Activated CD8-positive, alpha-beta T cell treated with anti-CD3 and anti-CD28 coated beads for 36 hours (primary cell): ENCODE data around the gene ALG11. TPM values are rescaled to one million over a fixed set of nuclear protein-coding genes. Genes with fewer than 3 reads are reported as not detected.
A peak's percentile ranks its signal among the peaks of the same experiment; 100 is the strongest.
"Not testable (repeated sequence)": the region's sequence is repeated elsewhere in the genome, so short reads cannot be mapped to it uniquely, and the experiment has no call there.

Source experiments
- ATAC-seq: fragments of 200-7000 bp; cut with Tn5 transposase; one replicate; pipeline ENCODE4 v1.10.0; 2021; ENCODE audit warnings: mild to moderate bottlenecking, moderate library complexity
- CTCF ChIA-PET: fragments of 350-600 bp; sonication (Branson Sonifier 250); formaldehyde crosslinking; loops from one replicate; lab custom pipeline; 2021; ENCODE audit warnings: antibody characterized with exemption; lab: Charles Lee
- POLR2A ChIA-PET: fragments of 350-600 bp; sonication (Branson Sonifier 250); formaldehyde crosslinking; loops from one replicate; lab custom pipeline; 2021; ENCODE audit warnings: antibody characterized with exemption; lab: Charles Lee
- DNase-seq: peaks from one replicate; pipeline ENCODE4 v3.0.0-alpha.2; 2020
- H3K27ac Mint-ChIP-seq: one replicate; pipeline ENCODE4 v1.8.0; 2021; ENCODE audit warnings: mild to moderate bottlenecking, mixed read lengths
- H3K27me3 Mint-ChIP-seq: one replicate; pipeline ENCODE4 v1.8.0; 2021; ENCODE audit warnings: mixed read lengths
- H3K36me3 Mint-ChIP-seq: one replicate; pipeline ENCODE4 v1.8.0; 2021; ENCODE audit warnings: low read depth, mixed read lengths
- H3K4me1 Mint-ChIP-seq: one replicate; pipeline ENCODE4 v1.8.0; 2021; ENCODE audit warnings: low read depth, mixed read lengths
- H3K4me3 Mint-ChIP-seq: one replicate; pipeline ENCODE4 v1.8.0; 2021; ENCODE audit warnings: mild to moderate bottlenecking, moderate library complexity, mixed read lengths
- H3K9me3 Mint-ChIP-seq: one replicate; pipeline ENCODE4 v1.8.0; 2021; ENCODE audit warnings: mixed read lengths
- CTCF ChIP-seq: fragments of 200-600 bp; IDR thresholded peaks from one replicate; pipeline ENCODE4 v1.8.0; 2022; ENCODE audit warnings: antibody characterized with exemption, mild to moderate bottlenecking
- intact Hi-C: fragments of 100-400 bp; cut with micrococcal nuclease; formaldehyde crosslinking; loops from one replicate; pipeline ENCODE4 v1.10.0; 2022
- total RNA-seq, 2 experiments: library from RNA; stranded (reverse); gene quantifications; one replicate each; pipeline ENCODE4 v1.2.3, GENCODE V29; 2021

The ALG11 gene
- total RNA-seq, 2 experiments from 2014 or later, result 21.0 to 22.6 TPM

GRCh38 chr13:51978796-51979556 is 33.2 kb upstream of the ALG11 start:
- H3K4me1 Mint-ChIP-seq, result no peaks in the 10 kb centered on the region
- H3K27ac Mint-ChIP-seq, result no peak overlapping the region
- ATAC-seq (peak; percentile 65), DNase-seq (no peak)
- ChIA-PET CTCF (interaction anchor here (0.7 to 1.2 kb wide), 2 partner anchors 130 to 164 kb away, joined by 3 read pairs; no protein-coding TSS in a partner anchor), POLR2A (interaction anchor here (0.8 kb wide), 1 partner anchor 18 kb away, joined by 3 read pairs; no protein-coding TSS in a partner anchor)
- no peak for TF ChIP-seq CTCF
- no peak overlapping the region for H3K4me3 Mint-ChIP-seq
- H3K36me3 Mint-ChIP-seq, result no peaks in the 10 kb centered on the region
- no peaks in the 10 kb centered on the region for H3K9me3 Mint-ChIP-seq
- no peaks in the 10 kb centered on the region for H3K27me3 Mint-ChIP-seq
- intact Hi-C loops, result no loop called here

GRCh38 chr13:51980908-51981307 is 31.3 kb upstream of the ALG11 start:
- no peaks in the 10 kb centered on the region for H3K4me1 Mint-ChIP-seq
- H3K36me3 Mint-ChIP-seq, result no peaks in the 10 kb centered on the region
- ATAC-seq (no peak), DNase-seq (no peak)
- ChIA-PET POLR2A (no interaction called here), CTCF (no interaction called here)
- no peak for TF ChIP-seq CTCF
- H3K9me3 Mint-ChIP-seq, result no peaks in the 10 kb centered on the region
- peaks cover 3% of the 10 kb centered on the region for H3K27me3 Mint-ChIP-seq
- H3K27ac Mint-ChIP-seq, result no peak overlapping the region
- H3K4me3 Mint-ChIP-seq, result no peak overlapping the region
- intact Hi-C loops, result no loop called here

GRCh38 chr13:51981355-51981754 is 30.8 kb upstream of the ALG11 start:
- CTCF ChIA-PET, result no interaction called here
- POLR2A ChIA-PET, result no interaction called here
- H3K9me3 Mint-ChIP-seq, result no peaks in the 10 kb centered on the region

GRCh38 chr13:51983292-51983691 is 28.9 kb upstream of the ALG11 start:
- H3K27me3 Mint-ChIP-seq, H3K9me3 Mint-ChIP-seq, POLR2A ChIA-PET, H3K4me3 Mint-ChIP-seq, ATAC-seq, H3K27ac Mint-ChIP-seq, CTCF ChIA-PET, DNase-seq, H3K4me1 Mint-ChIP-seq, H3K36me3 Mint-ChIP-seq, intact Hi-C loops: not testable (repeated sequence)

More at GRCh38 chr13:51981355-51981754, 30.8 kb upstream of the ALG11 start:
- intact Hi-C loops, result no loop called here
- Mint-ChIP-seq H3K27ac (no peak overlapping the region), H3K36me3 (no peaks in the 10 kb centered on the region), H3K27me3 (peaks cover 3% of the 10 kb centered on the region), H3K4me1 (no peaks in the 10 kb centered on the region), H3K4me3 (no peak overlapping the region)
- no peak for TF ChIP-seq CTCF
- ATAC-seq (no peak), DNase-seq (no peak)

GRCh38 chr13:51984904-51985303 is 27.3 kb upstream of the ALG11 start:
- CTCF ChIA-PET, H3K4me1 Mint-ChIP-seq, H3K9me3 Mint-ChIP-seq, H3K4me3 Mint-ChIP-seq, H3K36me3 Mint-ChIP-seq, H3K27me3 Mint-ChIP-seq, intact Hi-C loops, DNase-seq, H3K27ac Mint-ChIP-seq, ATAC-seq, POLR2A ChIA-PET: not testable (repeated sequence)

GRCh38 chr13:51988988-51989618 is 23.1 kb upstream of the ALG11 start:
- ChIA-PET POLR2A (no interaction called here), CTCF (no interaction called here)
- no peak for DNase-seq
- TF ChIP-seq CTCF, result no peak
- Mint-ChIP-seq H3K36me3 (no peaks in the 10 kb centered on the region), H3K9me3 (no peaks in the 10 kb centered on the region), H3K4me1 (no peaks in the 10 kb centered on the region), H3K4me3 (no peak overlapping the region), H3K27ac (no peak overlapping the region), H3K27me3 (peaks cover 5% of the 10 kb centered on the region)
- intact Hi-C loops, result no loop called here
- no peak for ATAC-seq
